MM.1S (cell line): ENCODE measurements around the gene C1QTNF9B.

ENCODE experiments used
- CTCF ChIP-seq: fragments of 300-600 bp; sonication (generic); IDR thresholded peaks from 2 replicates; pipeline ENCODE4 v1.5.1; 2016; ENCODE audit warnings: antibody characterized with exemption, low read length, mixed read lengths
- EZH2phosphoT487 ChIP-seq: fragments of 300-600 bp; sonication (generic); IDR thresholded peaks from 2 replicates; pipeline ENCODE4 v1.6.1; 2018; ENCODE audit warnings: antibody characterized with exemption, low read length

- TF ChIP-seq CTCF (no peak), EZH2phosphoT487 (no peak)
Observed at GRCh38 chr13:23865026-23865425, 32.3 kb downstream of the C1QTNF9B start.
